DOHH2 (cell line): Measurements from ENCODE around the gene TP53I3.

Experiments used
- H3F3A ChIP-seq: fragments of 200-600 bp; sonication (generic), shearing (Covaris generic); 2 replicates; pipeline ENCODE4 v1.6.0; 2016; ENCODE audit warnings: antibody characterized with exemption, mild to moderate bottlenecking; ENCODE audit not compliant: control insufficient read depth, insufficient read depth
- H3K27ac ChIP-seq: fragments of 200-600 bp; sonication (generic); 2 replicates; pipeline ENCODE4 v1.5.1; 2014; ENCODE audit warnings: low read depth, mild to moderate bottlenecking, low read length, moderate library complexity
- H3K27me3 ChIP-seq: fragments of 200-600 bp; sonication (generic); 2 replicates; pipeline ENCODE4 v1.6.1; 2014; ENCODE audit warnings: mild to moderate bottlenecking, low read length, mixed read lengths; ENCODE audit not compliant: control insufficient read depth
- H3K36me3 ChIP-seq: fragments of 200-600 bp; sonication (generic); 2 replicates; pipeline ENCODE4 v1.6.1; 2014; ENCODE audit warnings: mild to moderate bottlenecking, low read length, moderate library complexity, mixed read lengths; ENCODE audit not compliant: control insufficient read depth
- H3K4me1 ChIP-seq: fragments of 200-600 bp; sonication (generic); 2 replicates; pipeline ENCODE4 v1.6.1; 2014; ENCODE audit warnings: mild to moderate bottlenecking, low read length, mixed read lengths; ENCODE audit not compliant: control insufficient read depth
- H3K4me2 ChIP-seq: fragments of 200-600 bp; sonication (generic); 2 replicates; pipeline ENCODE4 v1.6.0; 2014; ENCODE audit warnings: mild to moderate bottlenecking, low read length, moderate library complexity
- H3K4me3 ChIP-seq: fragments of 200-600 bp; sonication (generic); 2 replicates; pipeline ENCODE4 v1.5.1; 2014; ENCODE audit warnings: mild to moderate bottlenecking, low read length, mixed read lengths
- H3K79me2 ChIP-seq: fragments of 200-600 bp; sonication (generic); 2 replicates; pipeline ENCODE4 v1.6.1; 2014; ENCODE audit warnings: mild to moderate bottlenecking, low read length, mixed read lengths; ENCODE audit not compliant: control insufficient read depth
- H3K9me2 ChIP-seq: fragments of 200-600 bp; sonication (generic); replicated peaks from 2 replicates; pipeline ENCODE4 v1.6.1; 2014; ENCODE audit warnings: mild to moderate bottlenecking, low read length, mixed read lengths; ENCODE audit not compliant: control insufficient read depth
- H3K9me3 ChIP-seq: fragments of 200-600 bp; sonication (generic); 2 replicates; pipeline ENCODE4 v1.6.1; 2014; ENCODE audit warnings: antibody characterized with exemption, low read length, mixed read lengths; ENCODE audit not compliant: control insufficient read depth, insufficient read depth
- H4K20me1 ChIP-seq: fragments of 200-600 bp; sonication (generic); 2 replicates; pipeline ENCODE4 v1.6.0; 2014; ENCODE audit warnings: low read depth, mild to moderate bottlenecking, antibody characterized with exemption, low read length, moderate library complexity; ENCODE audit not compliant: control insufficient read depth, insufficient read depth
- EZH2phosphoT487 ChIP-seq: fragments of 200-600 bp; sonication (generic); IDR thresholded peaks from 2 replicates; pipeline ENCODE4 v1.6.1; 2017; ENCODE audit warnings: borderline replicate concordance, mild to moderate bottlenecking, antibody characterized with exemption, low read length, moderate library complexity, mixed read lengths
- TF ChIP-seq, protein P1 (sequence below): fragments of 200-600 bp; sonication (generic); IDR thresholded peaks from one replicate; pipeline ENCODE4 v1.5.1; 2014; ENCODE audit warnings: antibody characterized with exemption, mild to moderate bottlenecking, low read depth, low read length; ENCODE audit not compliant: poor library complexity, severe bottlenecking

TP53I3 gene

DNA sequence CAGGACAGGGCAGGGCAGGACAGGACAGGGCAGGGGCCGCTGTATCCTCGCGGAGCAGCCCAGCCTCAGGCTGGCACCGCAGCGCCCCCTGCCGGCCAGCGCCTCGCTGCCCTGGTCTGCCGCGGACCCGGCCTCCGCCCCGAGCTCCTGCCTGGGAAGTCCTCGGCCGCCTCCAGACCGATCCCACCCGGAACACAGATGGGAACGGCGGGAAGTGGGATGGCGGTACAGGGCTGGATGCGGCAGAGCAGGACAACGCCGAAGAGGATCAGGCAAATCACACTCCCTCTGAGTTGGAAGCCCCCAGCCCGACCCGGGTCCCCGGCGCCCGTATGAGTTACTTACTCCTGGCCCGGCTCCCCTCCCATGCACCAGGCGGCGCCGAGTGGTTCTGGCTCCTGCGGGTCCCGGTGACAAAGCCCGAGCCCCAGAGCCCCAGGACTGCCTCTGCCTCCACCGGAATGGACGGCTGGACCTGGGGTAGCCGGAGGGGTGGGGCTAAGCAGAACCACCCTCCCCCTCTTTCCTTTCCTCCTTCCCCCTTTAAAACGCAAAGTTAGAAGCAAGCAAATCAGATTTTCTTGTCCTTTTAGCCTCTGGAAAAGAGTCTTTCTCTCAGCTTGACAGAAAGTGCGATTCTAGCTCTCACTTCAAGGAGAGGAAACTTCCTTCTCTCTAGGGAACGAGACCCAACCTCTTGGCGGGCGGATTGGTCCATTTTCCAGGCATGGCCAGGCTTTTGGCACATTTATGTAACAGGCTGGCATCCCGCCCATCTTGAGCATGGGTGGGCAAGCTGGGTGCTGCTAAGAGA, at the start of gene TP53I3:
Gene TP53I3, minus strand, starts transcription at position 449 of the 814 bp plus-strand sequence. CDS start 508 bp downstream, outside the sequence.
- Histone ChIP-seq H3K9me2 (no peaks in the 10 kb centered on the region), H3F3A (peaks cover 4% of the 10 kb centered on the region; the same call in 1 of the 2 replicates), H3K4me2 (peak within 1 kb of the TSS; percentile 91), H3K9me3 (no peaks in the 10 kb centered on the region), H3K36me3 (peaks cover 4% of the 10 kb centered on the region; the same call in 1 of the 2 replicates), H3K27me3 (no peaks in the 10 kb centered on the region), H4K20me1 (no peaks in the 10 kb centered on the region), H3K4me3 (peak within 1 kb of the TSS; percentile 84), H3K4me1 (peaks cover 16% of the 10 kb centered on the region), H3K79me2 (no peaks in the 10 kb centered on the region), H3K27ac (peak within 1 kb of the TSS; percentile 55)
- no peak for TF ChIP-seq EZH2phosphoT487
- TF ChIP-seq, protein P1, sequence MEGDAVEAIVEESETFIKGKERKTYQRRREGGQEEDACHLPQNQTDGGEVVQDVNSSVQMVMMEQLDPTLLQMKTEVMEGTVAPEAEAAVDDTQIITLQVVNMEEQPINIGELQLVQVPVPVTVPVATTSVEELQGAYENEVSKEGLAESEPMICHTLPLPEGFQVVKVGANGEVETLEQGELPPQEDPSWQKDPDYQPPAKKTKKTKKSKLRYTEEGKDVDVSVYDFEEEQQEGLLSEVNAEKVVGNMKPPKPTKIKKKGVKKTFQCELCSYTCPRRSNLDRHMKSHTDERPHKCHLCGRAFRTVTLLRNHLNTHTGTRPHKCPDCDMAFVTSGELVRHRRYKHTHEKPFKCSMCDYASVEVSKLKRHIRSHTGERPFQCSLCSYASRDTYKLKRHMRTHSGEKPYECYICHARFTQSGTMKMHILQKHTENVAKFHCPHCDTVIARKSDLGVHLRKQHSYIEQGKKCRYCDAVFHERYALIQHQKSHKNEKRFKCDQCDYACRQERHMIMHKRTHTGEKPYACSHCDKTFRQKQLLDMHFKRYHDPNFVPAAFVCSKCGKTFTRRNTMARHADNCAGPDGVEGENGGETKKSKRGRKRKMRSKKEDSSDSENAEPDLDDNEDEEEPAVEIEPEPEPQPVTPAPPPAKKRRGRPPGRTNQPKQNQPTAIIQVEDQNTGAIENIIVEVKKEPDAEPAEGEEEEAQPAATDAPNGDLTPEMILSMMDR, result peak; percentile 97

DNA sequence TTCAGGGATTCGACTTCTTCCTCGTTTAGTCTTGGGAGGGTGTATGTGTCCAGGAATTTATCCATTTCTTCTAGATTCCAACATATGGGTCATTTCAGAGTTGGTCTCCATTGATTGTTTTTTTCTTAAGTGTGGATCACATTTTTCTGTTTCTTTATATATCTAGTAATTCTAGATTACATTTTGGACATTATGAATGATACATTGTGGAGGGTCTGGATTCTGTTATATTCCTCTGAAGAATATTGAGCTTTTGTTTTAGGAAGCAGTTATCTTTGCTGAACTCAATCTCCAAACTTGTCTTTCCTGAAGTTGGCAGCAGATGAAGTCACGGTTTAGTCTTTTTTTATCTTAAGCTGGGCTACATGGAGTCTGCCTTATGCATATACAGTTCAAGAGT, 47.9 kb upstream of the TP53I3 start:
- Histone ChIP-seq H3K4me2 (no peak overlapping the region), H3K9me2 (no peaks in the 10 kb centered on the region), H3K79me2 (no peaks in the 10 kb centered on the region), H3K36me3 (no peaks in the 10 kb centered on the region), H3K4me3 (no peak overlapping the region), H4K20me1 (no peaks in the 10 kb centered on the region), H3K27ac (no peak overlapping the region), H3K27me3 (no peaks in the 10 kb centered on the region), H3F3A (no peaks in the 10 kb centered on the region), H3K4me1 (no peaks in the 10 kb centered on the region), H3K9me3 (no peaks in the 10 kb centered on the region)
- TF ChIP-seq, protein P1, result no peak
- TF ChIP-seq EZH2phosphoT487, result no peak

GRCh38 chr2:24125956-24126355, 41.3 kb upstream of the TP53I3 start:
- Histone ChIP-seq H3K4me1 (peaks cover 31% of the 10 kb centered on the region), H3K4me3 (no peak overlapping the region), H3K9me2 (no peaks in the 10 kb centered on the region), H4K20me1 (no peaks in the 10 kb centered on the region), H3K27me3 (no peaks in the 10 kb centered on the region), H3K79me2 (peaks cover 27% of the 10 kb centered on the region), H3K36me3 (no peaks in the 10 kb centered on the region), H3K4me2 (peak overlapping the region; percentile 16; the same call in 1 of the 2 replicates), H3F3A (peaks cover 13% of the 10 kb centered on the region; the same call in 1 of the 2 replicates), H3K9me3 (no peaks in the 10 kb centered on the region), H3K27ac (no peak overlapping the region)
- no peak for TF ChIP-seq EZH2phosphoT487
- TF ChIP-seq, protein P1, result no peak
